ENCODE data around the gene ART3. TPM values are rescaled to one million over a fixed set of nuclear protein-coding genes. Genes with fewer than 3 reads are reported as not detected.

ART3 gene
- total and polyA plus RNA-seq, 9 of the 15 experiments (the other 6 are each of a cell fraction or from before 2014, with no cell fraction given), result 0.69 to 1.4 (median 1.1) TPM; not detected in 1

DNA sequence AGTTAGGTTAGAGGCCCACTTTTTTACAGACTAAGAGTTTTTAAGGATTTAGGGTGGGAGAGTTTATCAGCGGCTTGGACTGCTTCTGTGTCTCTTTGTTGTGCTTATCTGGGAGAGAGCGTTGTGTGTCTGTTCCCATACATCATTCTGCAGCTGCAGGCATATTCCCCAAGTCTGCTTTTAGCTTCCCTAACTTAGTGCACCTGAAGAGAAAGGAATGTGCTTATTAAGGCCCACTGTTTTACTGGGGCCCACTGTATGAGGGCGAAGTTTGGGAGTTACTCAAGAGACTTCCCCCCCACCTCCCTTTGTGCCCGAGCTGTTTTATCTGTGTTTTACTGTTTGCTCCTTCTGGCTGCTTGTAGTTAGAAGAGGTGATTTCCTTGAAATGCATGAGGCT, 31.9 kb downstream of the ART3 start (continued):
- TF ChIP-seq ZNF324 (CRISPR knock-in tag; IDR thresholded peaks at IDR 0.05) (no peak), MAFF (IDR thresholded peaks at IDR 0.05; ENCODE audit: low read length) (no peak), CBFB (CRISPR knock-in tag; IDR thresholded peaks at IDR 0.05) (no peak)

DNA sequence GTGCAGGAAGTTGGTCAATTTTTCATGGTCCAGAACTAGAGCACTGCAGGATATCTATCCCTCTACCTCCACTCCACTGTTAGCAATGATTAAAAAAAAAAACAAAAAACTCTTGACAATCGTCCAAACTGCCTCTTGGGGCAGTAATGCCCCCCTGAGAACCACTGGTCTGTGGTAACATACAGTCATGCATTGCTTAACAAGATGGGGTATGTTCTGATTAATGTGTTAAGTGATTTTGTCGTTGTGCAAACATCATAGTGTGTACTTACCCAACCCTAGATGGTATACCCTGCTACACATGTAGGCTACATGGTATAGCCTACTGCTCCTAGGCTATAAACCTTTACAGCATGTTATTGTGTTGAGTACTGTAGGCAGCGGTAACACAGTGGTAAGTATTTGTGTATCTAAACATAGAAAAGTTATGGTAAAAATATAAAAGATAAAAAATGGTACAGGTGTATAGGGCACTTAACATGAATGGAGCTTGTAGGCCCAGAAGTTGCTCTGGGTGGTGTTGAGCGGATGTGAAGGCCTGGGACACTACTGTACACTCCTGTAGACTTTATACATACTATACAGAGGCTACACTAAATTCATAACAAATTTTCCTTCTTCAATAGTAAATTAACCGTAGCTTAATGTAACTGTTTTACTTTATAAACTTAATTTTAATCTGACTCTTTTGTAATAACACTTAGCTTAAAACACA, 34.1 kb downstream of the ART3 start:
- WGBS (ENCODE audit: insufficient coverage, low coverage, missing lambda C conversion rate), result 43% methylated on average over 5 of the region's 5 CpGs
- DNase-seq (ENCODE audit: extremely low read depth in 1 of 4, low spot score in 3 of 4) (peak in 2 of 4 experiments; percentile 23 to 34), ATAC-seq (peak; percentile 73), FAIRE-seq (no peak)
- Histone ChIP-seq H3K27ac (ENCODE audit: extremely low read depth, low read depth, low read length) (no peak overlapping the region), H3K9ac (ENCODE audit: insufficient read depth in 1 of 2, low read depth in 2 of 2, low read length in 2 of 2) (no peak overlapping the region), H2AFZ (ENCODE audit: low read depth, low read length) (no peak overlapping the region), H3K4me3 (no peak overlapping the region), H3K27me3 (ENCODE audit: control insufficient read depth in 2 of 2, insufficient read depth in 2 of 2, low read length in 2 of 2) (no peaks in the 10 kb centered on the region), H4K20me1 (replicated peaks; ENCODE audit: control insufficient read depth, insufficient read depth, low read length) (no peaks in the 10 kb centered on the region), H3K79me2 (ENCODE audit: control insufficient read depth, insufficient read depth, low read length) (no peaks in the 10 kb centered on the region), H3K9me3 (replicated peaks; ENCODE audit: control insufficient read depth, insufficient read depth, low read depth, low read length) (no peaks in the 10 kb centered on the region), H3K4me1 (replicated peaks in 1 of 2; ENCODE audit: control insufficient read depth in 2 of 2, insufficient read depth in 2 of 2, low read length in 2 of 2) (peaks cover 0 to 3% of the 10 kb centered on the region in 2 experiments; a peak in 1 of 5 replicates), H3K9me1 (ENCODE audit: control insufficient read depth, insufficient read depth, low read length) (no peaks in the 10 kb centered on the region), H3K4me2 (ENCODE audit: insufficient read depth, low read length) (no peak overlapping the region), H3K36me3 (ENCODE audit: control insufficient read depth, insufficient read depth, low read length) (peaks cover 14% of the 10 kb centered on the region; the same call in 2 of the 3 replicates)
- in situ Hi-C loops (cut with MboI), result no loop called here
- intact Hi-C loops (cut with micrococcal nuclease), result no loop called here
- ChIA-PET POLR2A (interaction anchor here (0.6 kb wide), 2 partner anchors 16 to 384 kb away, joined by 3 read pairs; no protein-coding TSS in a partner anchor), CTCF (ENCODE audit: low intra/inter-chr PET ratio) (no interaction called here)
- BruUV-seq (replicated peaks), result no TSS peak
- TF ChIP-seq GTF2E2 (tag; IDR thresholded peaks at IDR 0.05) (no peak), CHD4 (IDR thresholded peaks at IDR 0.05; ENCODE audit: insufficient read depth, insufficient replicate concordance, low read depth, low read length, poor library complexity, severe bottlenecking) (no peak), HNRNPUL1 (IDR thresholded peaks at IDR 0.05; ENCODE audit: low read length) (no peak), CEBPG (CRISPR knock-in tag; IDR thresholded peaks at IDR 0.05) (no peak), CEBPG (tag; conservative IDR thresholded peaks at IDR 0.05 in 1 of 2, IDR thresholded peaks at IDR 0.05 in 1 of 2) (peak; percentile 10 to 22; a peak in 1 of 4 replicates), EWSR1 (IDR thresholded peaks at IDR 0.05; ENCODE audit: borderline replicate concordance, low read depth, partially characterized antibody) (no peak), U2AF2 (optimal IDR thresholded peaks at IDR 0.05; ENCODE audit: low read depth, low read length) (no peak), MBD2 (IDR thresholded peaks at IDR 0.05; ENCODE audit: borderline replicate concordance, low read depth) (no peak), NCOA1 (IDR thresholded peaks at IDR 0.05; ENCODE audit: low read depth) (no peak), ZNF347 (CRISPR knock-in tag; IDR thresholded peaks at IDR 0.05; ENCODE audit: low read depth) (no peak)
- TF ChIP-seq, protein P1, sequence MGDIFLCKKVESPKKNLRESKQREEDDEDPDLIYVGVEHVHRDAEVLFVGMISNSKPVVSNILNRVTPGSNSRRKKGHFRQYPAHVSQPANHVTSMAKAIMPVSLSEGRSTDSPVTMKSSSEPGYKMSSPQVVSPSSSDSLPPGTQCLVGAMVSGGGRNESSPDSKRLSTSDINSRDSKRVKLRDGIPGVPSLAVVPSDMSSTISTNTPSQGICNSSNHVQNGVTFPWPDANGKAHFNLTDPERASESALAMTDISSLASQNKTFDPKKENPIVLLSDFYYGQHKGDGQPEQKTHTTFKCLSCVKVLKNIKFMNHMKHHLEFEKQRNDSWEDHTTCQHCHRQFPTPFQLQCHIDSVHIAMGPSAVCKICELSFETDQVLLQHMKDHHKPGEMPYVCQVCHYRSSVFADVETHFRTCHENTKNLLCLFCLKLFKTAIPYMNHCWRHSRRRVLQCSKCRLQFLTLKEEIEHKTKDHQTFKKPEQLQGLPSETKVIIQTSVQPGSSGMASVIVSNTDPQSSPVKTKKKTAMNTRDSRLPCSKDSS (IDR thresholded peaks at IDR 0.05; ENCODE audit: low read depth, partially characterized antibody), result no peak
- TF ChIP-seq, protein P2, sequence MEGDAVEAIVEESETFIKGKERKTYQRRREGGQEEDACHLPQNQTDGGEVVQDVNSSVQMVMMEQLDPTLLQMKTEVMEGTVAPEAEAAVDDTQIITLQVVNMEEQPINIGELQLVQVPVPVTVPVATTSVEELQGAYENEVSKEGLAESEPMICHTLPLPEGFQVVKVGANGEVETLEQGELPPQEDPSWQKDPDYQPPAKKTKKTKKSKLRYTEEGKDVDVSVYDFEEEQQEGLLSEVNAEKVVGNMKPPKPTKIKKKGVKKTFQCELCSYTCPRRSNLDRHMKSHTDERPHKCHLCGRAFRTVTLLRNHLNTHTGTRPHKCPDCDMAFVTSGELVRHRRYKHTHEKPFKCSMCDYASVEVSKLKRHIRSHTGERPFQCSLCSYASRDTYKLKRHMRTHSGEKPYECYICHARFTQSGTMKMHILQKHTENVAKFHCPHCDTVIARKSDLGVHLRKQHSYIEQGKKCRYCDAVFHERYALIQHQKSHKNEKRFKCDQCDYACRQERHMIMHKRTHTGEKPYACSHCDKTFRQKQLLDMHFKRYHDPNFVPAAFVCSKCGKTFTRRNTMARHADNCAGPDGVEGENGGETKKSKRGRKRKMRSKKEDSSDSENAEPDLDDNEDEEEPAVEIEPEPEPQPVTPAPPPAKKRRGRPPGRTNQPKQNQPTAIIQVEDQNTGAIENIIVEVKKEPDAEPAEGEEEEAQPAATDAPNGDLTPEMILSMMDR (IDR thresholded peaks at IDR 0.05 in 2 of 3, conservative IDR thresholded peaks at IDR 0.05 in 1 of 3; ENCODE audit: insufficient read depth in 2 of 3, low read depth in 1 of 3, low read length in 3 of 3), result peak; percentile 24 to 31 (median 31); a peak in 1 of 6 replicates
- TF ChIP-seq, protein P3, sequence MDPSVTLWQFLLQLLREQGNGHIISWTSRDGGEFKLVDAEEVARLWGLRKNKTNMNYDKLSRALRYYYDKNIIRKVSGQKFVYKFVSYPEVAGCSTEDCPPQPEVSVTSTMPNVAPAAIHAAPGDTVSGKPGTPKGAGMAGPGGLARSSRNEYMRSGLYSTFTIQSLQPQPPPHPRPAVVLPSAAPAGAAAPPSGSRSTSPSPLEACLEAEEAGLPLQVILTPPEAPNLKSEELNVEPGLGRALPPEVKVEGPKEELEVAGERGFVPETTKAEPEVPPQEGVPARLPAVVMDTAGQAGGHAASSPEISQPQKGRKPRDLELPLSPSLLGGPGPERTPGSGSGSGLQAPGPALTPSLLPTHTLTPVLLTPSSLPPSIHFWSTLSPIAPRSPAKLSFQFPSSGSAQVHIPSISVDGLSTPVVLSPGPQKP (CRISPR knock-in tag; IDR thresholded peaks at IDR 0.05), result no peak
